Vagina (tissue), 2 donors: ENCODE measurements around the gene SURF4.

ENCODE experiments used
- POLR2A ChIP-seq, 2 donors: fragments of 450-650 bp; IDR thresholded peaks; one replicate each; pipeline ENCODE4 v1.6.1; 2017; ENCODE audit warnings: antibody characterized with exemption in 2 of 2, mild to moderate bottlenecking in 2 of 2, moderate library complexity in 2 of 2
- TF ChIP-seq, protein P1 (sequence below), 3 experiments: fragments of 450-650 bp in 2 of 3; fragments of 200-600 bp in 1 of 3; sonication (generic) in 1 of 3; IDR thresholded peaks; one replicate each; pipeline ENCODE4 v1.5.1; 2017 to 2019; ENCODE audit warnings: antibody characterized with exemption in 3 of 3, mild to moderate bottlenecking in 2 of 3, moderate library complexity in 2 of 3

DNA sequence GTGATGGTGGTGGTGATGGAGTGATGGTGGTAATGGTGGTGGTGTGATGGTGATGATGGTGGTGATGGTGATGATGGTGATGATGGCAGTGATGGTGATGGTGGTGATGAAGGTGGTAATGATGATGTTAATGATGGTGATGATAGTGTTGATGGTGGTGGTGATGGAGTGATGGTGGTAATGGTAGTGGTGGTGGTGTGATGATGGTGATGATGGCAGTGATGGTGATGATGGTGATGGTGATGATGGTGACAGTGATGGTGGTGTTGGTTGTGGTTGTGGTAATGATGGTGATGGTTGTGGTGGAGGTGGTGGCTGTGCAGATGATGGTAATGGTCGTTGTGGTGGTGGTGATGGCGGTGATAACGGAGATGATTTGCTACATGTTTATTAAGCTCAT is 7.6 kb upstream of the SURF4 start:
- TF ChIP-seq, protein P1, sequence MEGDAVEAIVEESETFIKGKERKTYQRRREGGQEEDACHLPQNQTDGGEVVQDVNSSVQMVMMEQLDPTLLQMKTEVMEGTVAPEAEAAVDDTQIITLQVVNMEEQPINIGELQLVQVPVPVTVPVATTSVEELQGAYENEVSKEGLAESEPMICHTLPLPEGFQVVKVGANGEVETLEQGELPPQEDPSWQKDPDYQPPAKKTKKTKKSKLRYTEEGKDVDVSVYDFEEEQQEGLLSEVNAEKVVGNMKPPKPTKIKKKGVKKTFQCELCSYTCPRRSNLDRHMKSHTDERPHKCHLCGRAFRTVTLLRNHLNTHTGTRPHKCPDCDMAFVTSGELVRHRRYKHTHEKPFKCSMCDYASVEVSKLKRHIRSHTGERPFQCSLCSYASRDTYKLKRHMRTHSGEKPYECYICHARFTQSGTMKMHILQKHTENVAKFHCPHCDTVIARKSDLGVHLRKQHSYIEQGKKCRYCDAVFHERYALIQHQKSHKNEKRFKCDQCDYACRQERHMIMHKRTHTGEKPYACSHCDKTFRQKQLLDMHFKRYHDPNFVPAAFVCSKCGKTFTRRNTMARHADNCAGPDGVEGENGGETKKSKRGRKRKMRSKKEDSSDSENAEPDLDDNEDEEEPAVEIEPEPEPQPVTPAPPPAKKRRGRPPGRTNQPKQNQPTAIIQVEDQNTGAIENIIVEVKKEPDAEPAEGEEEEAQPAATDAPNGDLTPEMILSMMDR (IDR thresholded peaks at IDR 0.05): no peak
- no peak for TF ChIP-seq POLR2A (IDR thresholded peaks at IDR 0.05)
